GM21423 (cell line): Measurements from ENCODE around the gene PLCH1.
"Not testable (repeated sequence)": the region's sequence is repeated elsewhere in the genome, so short reads cannot be mapped to it uniquely, and the experiment has no call there.

Experiments
- ATAC-seq: cut with Tn5 transposase; IDR thresholded peaks from one replicate; pipeline ENCODE4 v1.9.1; 2021; ENCODE audit warnings: mild to moderate bottlenecking, moderate library complexity; ENCODE audit not compliant: unreplicated experiment

Gene PLCH1

GRCh38 chr3:155651489-155652218 lies 93.2 kb downstream of the PLCH1 start:
- no peak for ATAC-seq

- ATAC-seq: no peak
These were observed 96.8 kb downstream of the PLCH1 start for GRCh38 chr3:155648013-155648591.

- no peak for ATAC-seq
These were observed 97.7 kb downstream of the PLCH1 start for GRCh38 chr3:155647206-155647605.

- no peak for ATAC-seq
These were observed 98.2 kb downstream of the PLCH1 start for GRCh38 chr3:155646669-155647068.

GRCh38 chr3:155646128-155646527 lies 98.7 kb downstream of the PLCH1 start:
- no peak for ATAC-seq

GRCh38 chr3:155643581-155644165 lies 101.2 kb downstream of the PLCH1 start:
- ATAC-seq: no peak

- no peak for ATAC-seq
These were observed 102.9 kb downstream of the PLCH1 start for GRCh38 chr3:155641956-155642355.

GRCh38 chr3:155640098-155640497 lies 104.8 kb downstream of the PLCH1 start:
- ATAC-seq: no peak

GRCh38 chr3:155639462-155640055 lies 105.3 kb downstream of the PLCH1 start:
- ATAC-seq: no peak

GRCh38 chr3:155638461-155638860 lies 106.4 kb downstream of the PLCH1 start:
- not testable (repeated sequence) for ATAC-seq

GRCh38 chr3:155637567-155637966 lies 107.3 kb downstream of the PLCH1 start:
- ATAC-seq: no peak

- ATAC-seq: no peak
These were observed 109.8 kb downstream of the PLCH1 start for GRCh38 chr3:155635056-155635455.

GRCh38 chr3:155634121-155634719 lies 110.7 kb downstream of the PLCH1 start:
- ATAC-seq: no peak

- no peak for ATAC-seq
These were observed 113.4 kb downstream of the PLCH1 start for GRCh38 chr3:155631323-155632019.

- ATAC-seq: no peak
These were observed 115.3 kb downstream of the PLCH1 start for GRCh38 chr3:155629556-155629955.

GRCh38 chr3:155629056-155629455 lies 115.8 kb downstream of the PLCH1 start:
- no peak for ATAC-seq

- not testable (repeated sequence) for ATAC-seq
These were observed 122.2 kb downstream of the PLCH1 start for GRCh38 chr3:155622647-155623046.

- not testable (repeated sequence) for ATAC-seq
These were observed 124.3 kb downstream of the PLCH1 start for GRCh38 chr3:155620552-155620951.

GRCh38 chr3:155619118-155619915 lies 125.6 kb downstream of the PLCH1 start:
- ATAC-seq: no peak

GRCh38 chr3:155618543-155618942 lies 126.3 kb downstream of the PLCH1 start:
- no peak for ATAC-seq
